IPS-20b (cell line): ENCODE data around the gene GALNTL6.
"Not testable (repeated sequence)": the region's sequence is repeated elsewhere in the genome, so short reads cannot be mapped to it uniquely, and the experiment has no call there.

Experiments used
- H3K27ac ChIP-seq: one replicate; pipeline ENCODE4 v1.5.1; 2013; ENCODE audit warnings: low read length
- H3K27me3 ChIP-seq: 2 replicates; pipeline ENCODE4 v1.6.1; 2013; ENCODE audit warnings: mild to moderate bottlenecking, low read length, inconsistent platforms; ENCODE audit not compliant: insufficient read depth
- H3K36me3 ChIP-seq: 2 replicates; pipeline ENCODE4 v1.6.1; 2013; ENCODE audit warnings: low read depth, mild to moderate bottlenecking, inconsistent platforms, low read length, moderate library complexity; ENCODE audit not compliant: insufficient read depth
- H3K4me1 ChIP-seq: 2 replicates; pipeline ENCODE4 v1.6.1; 2013; ENCODE audit warnings: mild to moderate bottlenecking, control low read depth, inconsistent platforms, low read length, moderate library complexity; ENCODE audit not compliant: insufficient read depth
- H3K4me3 ChIP-seq: 2 replicates; pipeline ENCODE4 v1.5.1; 2013; ENCODE audit warnings: mild to moderate bottlenecking, low read length, inconsistent platforms
- H3K9ac ChIP-seq: 2 replicates; pipeline ENCODE4 v1.6.1; 2013; ENCODE audit warnings: low read depth, mild to moderate bottlenecking, inconsistent platforms, low read length, moderate library complexity
- H3K9me3 ChIP-seq: 2 replicates; pipeline ENCODE4 v1.6.1; 2013; ENCODE audit warnings: mild to moderate bottlenecking, low read depth, low read length, inconsistent platforms; ENCODE audit not compliant: insufficient read depth

Gene GALNTL6

GRCh38 chr4:172956340-172956739, 1143.1 kb downstream of the GALNTL6 start:
- H3K4me1 ChIP-seq, H3K9me3 ChIP-seq, H3K9ac ChIP-seq, H3K27me3 ChIP-seq, H3K27ac ChIP-seq, H3K36me3 ChIP-seq, H3K4me3 ChIP-seq: not testable (repeated sequence)

GRCh38 chr4:172957216-172957615, 1144.0 kb downstream of the GALNTL6 start:
- H3K36me3 ChIP-seq = no peaks in the 10 kb centered on the region
- H3K4me1 ChIP-seq = no peaks in the 10 kb centered on the region
- no peak overlapping the region for H3K9ac ChIP-seq
- no peaks in the 10 kb centered on the region for H3K27me3 ChIP-seq
- no peak overlapping the region for H3K27ac ChIP-seq
- H3K4me3 ChIP-seq = no peak overlapping the region
- no peaks in the 10 kb centered on the region for H3K9me3 ChIP-seq

- Histone ChIP-seq H3K4me1 (no peaks in the 10 kb centered on the region), H3K4me3 (no peak overlapping the region), H3K36me3 (no peaks in the 10 kb centered on the region), H3K9ac (no peak overlapping the region), H3K27ac (no peak overlapping the region), H3K27me3 (no peaks in the 10 kb centered on the region), H3K9me3 (no peaks in the 10 kb centered on the region)
Measured at GRCh38 chr4:172962564-172963353, 1149.6 kb downstream of the GALNTL6 start.

- no peak overlapping the region for H3K27ac ChIP-seq
- no peak overlapping the region for H3K4me3 ChIP-seq
- no peak overlapping the region for H3K9ac ChIP-seq
- no peaks in the 10 kb centered on the region for H3K36me3 ChIP-seq
- H3K27me3 ChIP-seq = no peaks in the 10 kb centered on the region
- H3K9me3 ChIP-seq = no peaks in the 10 kb centered on the region
- no peaks in the 10 kb centered on the region for H3K4me1 ChIP-seq
Measured at GRCh38 chr4:172963498-172964294, 1150.5 kb downstream of the GALNTL6 start.

- not testable (repeated sequence) for H3K4me1 ChIP-seq, H3K27ac ChIP-seq, H3K4me3 ChIP-seq, H3K36me3 ChIP-seq, H3K9me3 ChIP-seq, H3K27me3 ChIP-seq, H3K9ac ChIP-seq
Measured at GRCh38 chr4:172970189-172970588, 1157.0 kb downstream of the GALNTL6 start.

- H3K36me3 ChIP-seq = no peaks in the 10 kb centered on the region
- no peak overlapping the region for H3K9ac ChIP-seq
- H3K27me3 ChIP-seq = no peaks in the 10 kb centered on the region
- no peaks in the 10 kb centered on the region for H3K4me1 ChIP-seq
- H3K9me3 ChIP-seq = 0 out of 2 replicates have a peak, but pooled peaks cover 7% of the 10 kb centered on the region
- H3K4me3 ChIP-seq = no peak overlapping the region
- no peak overlapping the region for H3K27ac ChIP-seq
Measured at GRCh38 chr4:172974586-172974985, 1161.4 kb downstream of the GALNTL6 start.

- 0 out of 2 replicates have a peak, but pooled peaks cover 2% of the 10 kb centered on the region for H3K9me3 ChIP-seq
- no peak overlapping the region for H3K4me3 ChIP-seq
- no peak overlapping the region for H3K27ac ChIP-seq
- H3K9ac ChIP-seq = no peak overlapping the region
- H3K27me3 ChIP-seq = no peaks in the 10 kb centered on the region
- no peaks in the 10 kb centered on the region for H3K36me3 ChIP-seq
- no peaks in the 10 kb centered on the region for H3K4me1 ChIP-seq
Measured at GRCh38 chr4:172975651-172976229, 1162.5 kb downstream of the GALNTL6 start.

- H3K9ac ChIP-seq, H3K27ac ChIP-seq, H3K27me3 ChIP-seq, H3K4me1 ChIP-seq, H3K4me3 ChIP-seq, H3K9me3 ChIP-seq, H3K36me3 ChIP-seq: not testable (repeated sequence)
Measured at GRCh38 chr4:172977491-172978041, 1164.4 kb downstream of the GALNTL6 start.

GRCh38 chr4:172978848-172979247, 1165.6 kb downstream of the GALNTL6 start:
- no peaks in the 10 kb centered on the region for H3K36me3 ChIP-seq
- H3K4me1 ChIP-seq = peaks cover 3% of the 10 kb centered on the region; the same call in 1 of the 2 replicates
- no peak overlapping the region for H3K4me3 ChIP-seq
- H3K9ac ChIP-seq = no peak overlapping the region
- no peaks in the 10 kb centered on the region for H3K27me3 ChIP-seq
- H3K27ac ChIP-seq = no peak overlapping the region
- H3K9me3 ChIP-seq = no peaks in the 10 kb centered on the region; the same call in 1 of the 2 replicates

GRCh38 chr4:172979332-172979731, 1166.1 kb downstream of the GALNTL6 start:
- Histone ChIP-seq H3K27me3 (no peaks in the 10 kb centered on the region), H3K4me1 (peaks cover 8% of the 10 kb centered on the region), H3K36me3 (no peaks in the 10 kb centered on the region), H3K9me3 (no peaks in the 10 kb centered on the region; the same call in 1 of the 2 replicates), H3K4me3 (no peak overlapping the region), H3K27ac (no peak overlapping the region), H3K9ac (no peak overlapping the region)

- Histone ChIP-seq H3K27me3 (no peaks in the 10 kb centered on the region), H3K36me3 (no peaks in the 10 kb centered on the region), H3K4me1 (peaks cover 9% of the 10 kb centered on the region), H3K9ac (no peak overlapping the region), H3K27ac (no peak overlapping the region), H3K9me3 (no peaks in the 10 kb centered on the region; the same call in 1 of the 2 replicates), H3K4me3 (no peak overlapping the region)
Measured at GRCh38 chr4:172980219-172980618, 1167.0 kb downstream of the GALNTL6 start.
